ENCODE results near the gene PEX14. TPM values are rescaled to one million over a fixed set of nuclear protein-coding genes. Genes with fewer than 3 reads are reported as not detected.

Gene PEX14
- polyA plus RNA-seq, 3 donors, result 22.7 to 26.6 (median 26.1) TPM

DNA sequence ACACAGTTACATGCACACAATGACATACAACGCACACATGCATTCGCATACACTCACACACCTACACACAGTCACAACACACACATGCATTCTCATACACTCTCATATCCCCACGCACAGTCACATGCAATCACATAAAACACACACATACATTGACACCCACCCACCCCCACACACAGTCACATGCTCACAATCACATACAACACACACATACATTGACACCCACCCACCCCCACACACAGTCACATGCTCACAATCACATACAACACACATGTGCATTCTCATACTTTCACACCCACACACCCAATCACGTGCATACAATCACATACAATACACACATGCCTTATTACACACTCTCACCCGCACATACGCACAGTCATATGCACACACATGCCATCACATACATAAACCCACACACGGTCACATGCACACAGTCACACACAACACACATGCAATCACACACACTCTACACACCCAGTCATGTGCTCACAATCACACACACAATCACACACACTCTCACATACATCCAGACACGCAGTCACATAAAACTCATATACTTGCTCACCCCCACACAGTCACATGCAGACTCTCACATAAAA, 187.4 kb downstream of the PEX14 start:
- no peak for DNase-seq

DNA sequence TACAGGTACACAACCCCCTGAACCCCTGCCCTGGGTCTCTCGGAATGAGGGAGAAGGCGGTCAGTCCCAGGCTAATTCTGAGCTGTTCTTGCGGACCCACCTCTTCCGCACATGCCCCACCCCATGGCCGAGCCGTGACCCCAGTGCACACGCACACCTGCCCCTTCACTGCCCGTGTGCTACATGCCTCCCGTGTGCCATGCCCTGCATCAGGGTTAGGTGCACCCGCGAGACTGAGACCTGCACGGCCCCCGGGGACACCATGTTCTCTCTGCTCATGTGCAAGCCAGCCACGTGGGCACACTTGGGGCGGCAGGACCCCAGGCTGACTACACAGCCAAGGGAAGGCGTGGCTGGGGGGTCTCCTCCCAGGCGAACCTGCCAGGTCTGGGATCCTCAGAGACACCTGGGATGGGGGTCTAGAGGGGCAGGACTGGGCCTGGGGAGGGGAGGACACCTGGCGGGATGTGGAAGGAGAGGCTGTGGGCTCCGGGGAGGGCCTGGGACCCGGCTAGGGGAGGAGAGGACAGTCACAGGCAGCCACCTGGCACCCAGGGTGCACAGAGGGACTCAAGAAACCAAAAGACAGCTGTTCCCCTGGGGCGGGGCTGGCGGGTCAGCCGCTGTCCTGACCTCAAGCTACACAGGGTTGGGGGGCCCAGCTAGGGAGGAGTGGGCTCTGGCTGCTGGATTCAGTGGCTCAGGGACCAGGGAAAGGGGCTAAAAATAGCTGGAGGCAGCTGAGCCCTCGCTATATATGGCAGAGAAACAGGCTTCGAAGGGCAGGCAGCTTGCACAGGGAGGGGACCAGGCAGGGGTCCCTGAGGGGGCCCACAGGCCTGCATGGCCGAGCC, 188.3 kb downstream of the PEX14 start:
- DNase-seq, result no peak

DNA sequence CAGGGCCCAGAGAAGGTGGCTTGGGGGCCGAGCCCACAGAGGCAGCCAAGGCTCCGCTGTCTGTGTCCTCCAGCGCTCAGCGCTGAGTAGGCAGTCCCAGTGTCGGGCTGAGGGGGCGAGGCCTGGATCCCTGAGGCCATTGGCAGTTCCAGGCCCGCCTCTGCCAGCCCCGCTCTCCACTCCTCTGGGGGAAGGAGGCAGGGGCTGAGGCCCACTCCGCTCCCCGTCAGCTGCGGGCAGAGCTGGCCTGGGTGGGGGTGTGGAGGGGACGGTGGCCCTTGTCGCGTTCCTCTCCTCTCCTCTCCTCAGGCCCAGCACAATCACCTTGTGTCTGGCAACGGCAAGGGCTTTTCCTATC, 188.9 kb downstream of the PEX14 start:
- no peak for DNase-seq

DNA sequence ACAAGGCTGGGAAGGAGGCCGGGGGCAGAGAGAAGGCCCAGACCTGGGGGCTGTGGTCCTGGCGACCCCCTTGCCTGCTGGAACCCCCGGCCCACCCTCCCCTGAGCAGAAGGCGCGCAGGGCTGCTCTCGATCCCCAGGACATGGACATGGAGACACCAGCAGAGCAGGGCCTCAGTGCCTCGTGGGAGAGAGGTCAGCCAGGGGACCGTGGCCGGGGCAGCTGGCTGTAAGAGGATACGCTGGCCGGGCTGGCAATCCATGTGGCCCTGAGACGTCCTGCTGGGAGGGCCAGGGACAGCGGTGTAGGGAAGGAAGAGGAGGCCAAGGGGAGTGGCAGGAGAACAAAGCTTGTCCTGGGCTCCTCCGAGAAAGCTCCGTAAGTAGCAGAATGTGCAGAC, 189.5 kb downstream of the PEX14 start:
- DNase-seq, result no peak

DNA sequence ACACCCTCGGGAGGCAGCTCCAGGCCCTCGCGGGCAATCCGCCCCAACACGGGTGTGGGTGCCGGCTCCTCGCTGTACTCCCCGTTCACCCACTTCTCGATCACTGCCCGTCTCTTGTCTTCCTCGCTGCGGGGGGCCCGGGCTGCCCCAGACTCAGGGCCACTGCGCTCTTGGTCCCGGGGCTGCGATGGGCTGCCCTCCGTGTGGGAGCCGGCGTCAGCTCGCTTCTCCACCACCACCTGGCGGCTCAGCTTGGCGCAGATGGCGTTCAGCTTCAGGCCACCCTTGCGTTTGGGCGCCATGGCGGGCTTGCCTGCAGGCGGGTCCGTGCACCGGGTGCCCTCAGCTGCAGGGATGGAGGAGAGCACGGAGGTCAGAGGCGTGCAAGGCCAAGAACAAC, 190.5 kb downstream of the PEX14 start:
- no peak for DNase-seq

DNA sequence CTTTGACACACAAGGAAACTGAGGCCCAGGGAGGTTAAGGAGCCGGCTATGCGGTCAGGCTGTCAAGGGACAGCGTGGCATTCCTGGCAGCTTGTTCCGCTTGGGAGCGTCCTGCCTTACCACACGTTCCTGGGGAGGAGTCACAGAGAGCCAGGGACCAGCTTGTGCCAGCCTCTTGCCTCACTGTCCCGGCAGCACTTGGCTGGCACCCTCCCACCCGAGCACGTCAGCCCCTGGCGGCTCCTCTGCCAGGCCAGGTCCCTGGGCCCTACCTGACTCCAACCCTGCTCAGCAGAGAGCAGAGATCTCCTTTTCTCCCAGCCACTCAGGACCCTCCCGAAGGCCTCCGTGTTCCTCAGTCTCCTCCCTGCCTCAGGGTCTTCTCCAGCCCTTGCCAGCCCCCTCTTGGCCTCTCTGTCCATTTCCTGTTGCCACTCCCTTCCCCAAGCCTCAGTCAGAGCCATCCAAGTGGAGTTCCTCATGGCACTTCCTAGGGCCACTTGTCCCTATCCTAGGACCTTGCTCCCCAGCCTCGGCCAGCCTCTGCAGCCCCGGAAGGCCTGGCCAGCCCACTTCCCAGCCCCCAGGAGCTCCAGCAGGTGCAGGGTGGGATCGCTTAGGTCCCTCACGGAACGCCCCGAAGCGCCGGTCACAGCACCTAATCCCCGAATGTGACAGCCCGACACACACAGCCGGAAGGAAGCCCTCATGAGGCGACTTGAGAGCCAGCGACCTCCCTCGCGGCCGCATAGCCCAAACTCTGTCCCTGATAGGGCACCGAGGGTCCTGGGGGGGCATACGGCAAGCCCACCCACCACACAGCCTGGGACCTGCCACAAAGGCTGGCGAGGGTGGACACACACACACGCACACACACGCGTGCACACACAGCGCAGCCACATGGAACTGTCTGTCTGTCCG, 191.4 kb downstream of the PEX14 start:
- no peak for DNase-seq

DNA sequence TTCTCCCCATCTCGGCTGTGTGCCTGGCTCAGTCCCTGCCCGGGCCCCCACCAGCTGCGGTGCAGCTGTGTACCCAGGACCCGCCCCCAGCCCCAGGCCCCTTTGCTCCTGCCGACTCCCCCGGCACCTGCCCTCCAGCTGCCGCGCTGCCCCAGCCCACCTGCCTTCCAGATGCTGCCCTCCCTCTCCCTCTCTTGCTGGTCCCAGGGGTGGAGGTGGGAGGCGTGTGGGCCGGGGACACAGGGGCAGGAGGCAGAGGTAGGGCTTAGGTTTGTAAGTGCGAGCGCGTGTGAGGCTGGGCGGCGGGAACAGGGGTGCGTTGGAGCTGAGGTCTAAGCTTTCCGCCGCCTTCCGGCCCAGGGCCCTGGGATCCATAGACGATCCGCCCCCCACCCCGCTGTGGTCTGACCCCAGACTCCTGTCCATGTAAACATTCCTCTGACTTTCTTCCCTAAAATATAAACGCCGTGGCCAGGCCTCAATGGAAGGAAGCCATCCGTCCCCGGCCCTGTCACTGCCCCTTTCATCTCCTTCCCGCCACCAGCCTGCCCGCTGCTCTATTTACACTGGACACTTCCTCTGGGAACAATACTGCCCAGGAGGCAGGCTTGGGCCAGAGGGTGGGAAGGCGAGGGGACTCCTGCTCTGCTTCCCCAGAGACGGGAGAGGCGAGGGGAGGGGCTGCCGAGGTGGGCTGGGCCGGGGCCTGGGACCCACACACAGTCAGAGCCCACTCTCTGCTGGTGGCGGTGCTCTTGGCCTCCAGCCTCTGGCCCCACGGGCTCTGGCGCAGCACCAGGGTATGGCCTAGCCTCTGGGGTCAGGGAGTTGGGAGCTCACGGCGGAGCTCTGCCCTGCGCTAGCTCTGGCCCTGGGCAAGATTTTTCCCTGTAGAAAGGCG, 193.4 kb downstream of the PEX14 start:
- no peak for DNase-seq

DNA sequence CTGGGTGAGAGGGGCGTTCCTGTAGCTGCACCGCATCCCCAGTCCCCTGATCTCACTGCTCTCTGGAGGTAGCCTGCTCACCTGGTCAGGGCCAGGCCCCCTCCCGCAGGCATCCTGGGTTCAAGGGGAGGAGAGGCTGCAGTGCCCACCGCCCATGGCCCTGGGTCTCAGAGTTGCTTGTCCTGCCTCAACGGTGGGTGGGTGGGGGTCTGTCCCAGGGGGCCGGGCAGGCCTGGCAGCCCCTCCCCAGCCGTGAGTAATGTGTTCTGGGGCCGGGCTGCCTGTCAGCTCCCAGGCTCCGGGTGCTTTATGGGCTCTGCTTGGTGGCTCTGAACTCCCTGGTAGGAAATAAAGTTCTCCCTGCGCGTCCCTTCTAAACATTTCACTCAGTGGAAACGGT, 194.8 kb downstream of the PEX14 start:
- no peak for DNase-seq

DNA sequence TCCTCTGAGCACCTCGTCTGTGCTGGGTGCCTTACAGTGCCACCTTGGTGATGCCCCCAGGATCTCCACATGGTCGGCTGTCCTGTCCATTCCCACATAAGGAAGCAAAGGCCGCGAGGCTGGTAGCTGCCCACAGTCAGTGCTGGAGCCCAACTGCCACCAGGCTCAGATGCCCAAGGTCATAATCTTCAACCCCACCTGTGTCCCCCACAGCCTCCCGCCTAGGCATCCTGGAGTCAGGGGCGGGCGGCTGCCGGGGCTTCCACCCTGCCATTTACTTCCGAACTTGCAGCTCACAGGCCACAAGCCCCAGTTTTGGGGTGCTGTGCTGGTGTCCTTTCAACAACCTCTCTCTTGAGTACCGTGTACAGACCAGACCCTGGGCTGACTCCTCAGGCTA, 195.4 kb downstream of the PEX14 start:
- no peak for DNase-seq

DNA sequence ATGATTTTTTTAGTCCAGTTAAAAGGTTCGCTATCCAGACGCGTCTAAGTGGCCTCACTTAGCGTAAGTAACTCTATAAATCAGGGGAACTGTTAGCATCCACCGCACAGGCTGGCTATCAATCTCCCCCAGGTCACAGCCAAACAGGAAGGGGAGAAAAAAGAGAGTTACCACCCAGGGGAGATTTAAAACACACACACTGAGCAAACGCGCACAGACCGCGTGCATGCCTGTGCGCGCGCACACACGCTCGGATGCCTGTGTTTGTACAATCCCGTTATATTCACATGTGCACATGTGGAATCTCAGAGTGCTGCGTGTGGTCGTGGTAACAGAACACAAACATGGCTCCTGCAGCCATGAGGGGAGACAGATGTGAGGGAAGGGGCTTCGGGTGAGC, 196.3 kb downstream of the PEX14 start:
- DNase-seq, result no peak

DNA sequence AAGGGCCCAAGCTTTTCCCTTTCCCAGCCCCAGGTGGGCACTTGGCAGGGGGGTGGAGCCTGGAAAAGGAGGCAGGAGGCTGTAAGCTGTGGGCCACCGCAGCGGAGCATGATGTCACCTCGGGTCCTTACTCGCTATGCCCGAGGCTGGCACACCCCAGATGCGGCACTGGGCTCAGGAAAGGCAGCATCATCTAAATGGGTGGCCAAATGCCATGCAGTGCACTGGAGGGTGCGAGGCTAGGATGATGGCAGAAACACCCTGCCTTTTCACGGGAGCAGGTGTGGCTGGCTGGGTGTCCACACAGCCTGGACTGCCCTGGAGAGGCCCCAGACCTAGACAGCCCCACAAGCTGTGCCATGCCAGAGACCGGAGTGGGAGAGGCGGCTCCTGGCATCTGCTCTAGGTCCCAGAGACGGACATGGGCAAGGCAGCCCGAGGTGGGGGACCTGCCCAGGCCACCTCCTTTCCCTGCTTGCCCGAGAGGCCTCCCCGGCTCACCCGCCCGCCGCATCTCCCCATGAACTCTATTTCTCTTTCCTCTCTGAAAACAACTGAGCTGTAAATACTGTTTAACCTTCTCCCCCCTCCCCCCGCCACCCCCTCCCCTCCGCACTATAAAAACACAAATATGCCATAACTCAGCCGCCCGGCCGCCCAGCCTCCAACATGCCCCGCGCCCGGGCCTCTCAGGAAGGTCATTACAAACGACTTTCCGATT, 197.0 kb downstream of the PEX14 start:
- DNase-seq, result no peak

DNA sequence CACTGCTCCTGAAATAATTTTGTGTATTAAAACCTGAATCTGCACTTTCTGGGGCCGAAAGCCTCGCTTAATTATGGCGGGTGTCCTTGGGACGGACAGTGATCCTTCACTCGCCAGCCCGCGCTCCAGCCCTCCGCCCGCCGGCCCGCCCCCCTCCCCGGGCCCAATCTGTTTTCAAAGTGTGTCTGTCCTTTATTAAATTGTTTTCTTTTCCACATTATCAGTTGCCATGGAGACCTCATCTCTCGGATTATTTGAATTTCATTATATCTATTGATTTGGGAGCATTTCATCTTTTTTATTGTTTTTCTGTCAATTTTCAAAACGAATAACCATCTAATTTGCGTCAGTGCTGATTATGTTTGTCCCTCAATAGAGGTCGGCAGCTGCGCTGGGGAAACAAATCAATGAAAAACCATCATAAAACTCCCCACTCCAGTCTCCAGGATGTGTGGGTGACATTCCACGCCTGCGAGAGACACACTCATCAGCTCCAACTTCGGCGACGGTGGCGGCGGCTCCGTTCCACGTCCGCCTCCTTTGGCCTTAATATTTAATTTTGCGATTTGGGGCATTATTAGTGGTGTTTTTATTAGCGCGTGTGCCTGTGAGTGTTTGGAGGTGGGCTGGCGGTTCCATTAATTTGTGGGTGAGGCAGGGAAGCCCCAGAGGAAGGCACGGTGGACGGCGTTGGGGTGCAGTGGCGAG, 197.7 kb downstream of the PEX14 start:
- no peak for DNase-seq

DNA sequence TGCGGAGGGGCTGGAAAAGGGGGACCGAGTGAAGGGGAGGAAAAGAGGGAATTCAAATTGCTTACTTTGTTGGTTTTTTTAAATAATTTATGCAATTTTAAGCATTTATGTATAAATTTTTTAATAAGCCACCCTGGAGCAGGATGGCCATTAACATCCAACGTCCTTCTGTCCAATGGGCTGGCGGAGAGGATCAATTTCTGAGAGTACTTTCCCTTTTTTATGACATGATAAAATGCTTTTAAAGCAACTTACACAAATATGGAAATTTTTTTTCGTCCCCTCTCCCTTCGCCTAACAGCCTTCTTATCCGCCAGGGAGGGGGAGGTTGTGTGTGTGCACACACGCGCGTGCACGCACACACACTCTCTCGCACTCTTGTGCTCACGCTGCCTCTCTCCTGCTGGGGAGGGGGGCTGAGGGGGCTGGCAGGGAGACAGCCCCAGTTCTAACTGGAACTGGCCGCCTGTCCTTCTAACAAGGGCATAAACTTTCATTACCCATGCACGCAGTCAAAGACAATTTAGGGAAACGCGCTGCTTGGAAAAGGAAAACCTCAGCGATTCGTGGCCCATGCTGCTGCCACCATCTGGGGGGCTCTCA, 198.5 kb downstream of the PEX14 start:
- no peak for DNase-seq

DNA sequence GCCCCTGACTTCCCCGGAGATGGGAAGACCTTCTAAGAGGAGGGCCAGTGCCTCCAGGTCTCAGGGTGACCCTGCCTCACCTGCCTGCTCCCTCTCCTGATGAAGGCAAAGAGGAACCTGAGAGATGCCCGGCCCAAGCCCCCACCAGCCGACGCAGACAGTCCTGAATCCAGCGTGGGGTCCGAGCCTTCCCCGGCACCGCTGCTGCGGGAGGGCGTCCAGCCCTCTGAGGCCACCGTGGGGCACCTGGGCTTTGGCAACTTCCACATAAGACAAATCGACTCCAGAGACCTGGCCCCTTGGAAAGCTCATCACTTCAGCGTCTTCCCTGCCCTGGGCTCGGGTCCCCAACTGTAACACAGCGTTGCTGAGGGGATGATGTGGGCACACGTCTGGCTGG, 199.5 kb downstream of the PEX14 start:
- DNase-seq, result no peak

DNA sequence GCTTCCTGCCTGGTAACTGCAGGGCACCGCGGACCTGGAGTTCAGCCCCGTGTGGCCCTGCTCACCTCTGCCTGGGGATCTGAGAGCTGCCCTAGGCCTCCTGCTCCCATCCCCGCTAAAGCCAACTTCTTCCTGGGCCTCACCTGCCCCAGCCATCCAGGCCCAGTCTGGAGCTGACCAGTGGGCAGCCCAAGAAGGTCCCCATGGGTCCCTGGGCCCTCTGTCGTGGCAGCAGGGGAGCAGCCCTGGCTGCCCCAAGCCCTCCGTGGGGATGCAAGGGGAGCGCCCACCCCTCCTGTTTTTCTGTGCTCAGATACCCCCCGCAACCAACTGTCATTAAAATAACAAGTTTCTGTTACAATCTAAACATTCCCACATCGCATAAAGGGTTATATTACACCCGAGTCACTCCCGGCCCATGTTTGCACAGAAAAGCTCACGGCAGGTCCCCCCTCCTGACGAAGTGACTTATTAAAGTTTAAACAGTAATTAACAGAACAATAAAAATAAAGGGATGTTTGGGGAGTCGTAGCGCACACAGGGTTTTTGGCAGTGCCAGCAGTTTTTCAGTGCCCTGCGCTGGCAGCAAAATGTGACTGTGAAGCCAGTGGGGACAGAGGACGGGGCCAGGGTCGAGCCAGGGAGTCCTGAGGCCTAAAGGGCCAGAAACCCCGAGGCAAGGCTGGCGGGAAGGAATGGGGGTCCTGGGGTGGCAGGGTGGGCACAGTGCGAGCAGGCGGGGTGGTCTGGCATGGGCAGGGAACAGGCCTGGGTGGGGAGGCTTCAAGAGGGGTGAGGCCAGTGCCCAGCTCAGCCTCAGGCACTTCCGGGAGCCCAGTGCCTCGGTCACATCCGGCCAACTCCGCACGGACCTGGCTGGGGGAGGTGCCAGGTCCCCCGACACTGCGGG, 200.2 kb downstream of the PEX14 start:
- peak; percentile 83 for DNase-seq

DNA sequence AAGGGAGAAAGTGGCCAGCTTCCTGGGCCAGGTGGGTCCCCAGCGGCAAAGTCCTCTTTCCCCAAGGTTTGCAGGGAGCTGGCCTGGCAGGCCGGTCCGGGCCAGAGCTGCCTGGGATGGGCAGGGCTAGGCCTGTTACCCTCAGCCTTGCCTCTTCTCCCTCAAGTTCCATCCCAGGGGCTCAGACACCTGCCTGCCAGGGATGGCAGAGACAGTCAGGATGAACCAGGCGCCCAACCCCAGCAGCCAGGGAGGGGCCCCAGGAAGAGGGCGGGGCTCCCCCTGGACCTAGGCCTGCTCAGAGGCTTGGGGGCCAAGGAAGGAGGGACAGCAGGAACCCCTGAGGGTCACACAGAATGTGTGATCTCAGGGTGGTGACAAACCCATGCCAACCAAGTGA, 201.1 kb downstream of the PEX14 start:
- DNase-seq, result no peak

DNA sequence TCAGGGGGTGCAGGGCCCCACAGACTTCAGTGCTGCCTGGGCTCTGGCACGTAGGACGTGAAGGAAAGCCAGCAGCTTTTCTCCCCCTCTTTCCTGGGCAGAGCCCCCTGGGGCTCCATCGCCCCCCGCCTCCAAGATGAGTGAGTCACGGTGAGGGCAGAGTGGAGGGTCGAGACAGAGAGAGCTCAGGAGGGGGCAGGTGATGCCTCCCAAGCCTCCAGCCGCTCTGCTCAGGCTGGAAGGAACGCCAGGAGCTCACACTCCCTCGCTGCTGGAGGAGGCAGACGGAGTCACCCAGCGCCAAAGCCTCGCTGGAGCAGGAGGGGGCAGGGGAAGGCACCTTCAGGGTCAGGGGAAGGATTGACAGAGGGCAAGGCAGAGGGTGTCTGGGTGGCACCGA, 202.2 kb downstream of the PEX14 start:
- DNase-seq, result no peak

DNA sequence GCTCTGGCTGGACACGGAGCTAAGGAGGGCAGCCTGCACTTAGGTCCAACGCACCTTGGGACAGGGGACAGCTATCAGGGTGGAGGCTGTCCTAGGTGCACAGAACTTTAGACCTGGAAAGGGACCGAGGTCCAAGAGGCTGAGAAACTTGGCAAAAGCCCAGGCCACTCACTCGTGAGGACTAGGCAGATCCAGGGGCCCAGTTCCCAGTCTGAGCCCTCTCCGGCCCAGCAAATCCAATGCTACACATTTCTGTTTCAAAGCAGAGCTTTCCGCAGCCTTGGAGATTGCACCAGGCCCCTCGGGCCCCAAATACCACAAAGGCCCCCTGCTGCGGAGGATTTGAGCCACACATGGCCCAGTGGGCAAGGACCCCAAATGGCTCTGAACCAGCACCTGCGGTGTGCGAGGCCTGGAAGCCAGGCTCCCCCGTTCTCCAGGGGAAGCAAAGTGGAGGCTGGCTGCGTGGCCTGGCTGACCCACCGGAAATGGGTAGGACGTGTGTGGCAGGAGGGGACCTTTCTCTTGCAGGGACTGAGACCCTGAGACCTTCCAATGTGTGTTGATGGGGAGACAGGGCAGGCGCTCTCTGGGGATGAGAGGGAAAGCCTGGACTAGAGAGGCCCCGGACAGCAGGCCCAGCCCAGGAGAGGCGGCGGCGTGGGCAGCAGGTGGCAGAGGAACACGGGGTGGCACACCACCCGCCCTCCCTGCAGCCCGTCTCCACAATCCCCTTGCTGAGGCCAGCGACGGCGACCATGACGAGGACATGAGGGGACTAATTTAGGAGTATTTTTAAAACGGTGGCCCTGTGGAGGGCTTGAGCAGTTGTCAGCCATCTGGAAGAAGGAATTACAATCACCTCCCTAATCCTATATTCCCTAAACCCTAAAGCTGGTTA, 203.0 kb downstream of the PEX14 start:
- no peak for DNase-seq

All from renal pelvis (tissue), 4 donors.